Measurements from ENCODE around the gene EHD2.
A peak's percentile ranks its signal among the peaks of the same experiment; 100 is the strongest.

EHD2 gene

GRCh38 chr19:47719047-47719859 lies 6.0 kb downstream of the EHD2 start:
- Histone ChIP-seq H3K9ac (ENCODE audit: low read depth, low read length) (no peak overlapping the region), H3K79me2 (ENCODE audit: insufficient read depth, low read length) (no peaks in the 10 kb centered on the region), H3K27ac (ENCODE audit: low read length) (no peak overlapping the region), H3K27me3 (ENCODE audit: insufficient read depth, low read length, poor library complexity) (no peaks in the 10 kb centered on the region), H3K4me1 (ENCODE audit: insufficient read depth, low read length) (peaks cover 6% of the 10 kb centered on the region; the same call in 1 of the 2 replicates), H2AFZ (ENCODE audit: low read depth, low read length) (no peak overlapping the region), H3K9me3 (ENCODE audit: insufficient read depth, low read length, severe bottlenecking) (no peaks in the 10 kb centered on the region), H3K4me3 (ENCODE audit: low read depth in 1 of 2, low read length in 2 of 2) (no peak overlapping the region), H4K20me1 (ENCODE audit: insufficient read depth, low read length) (no peaks in the 10 kb centered on the region), H3K4me2 (ENCODE audit: insufficient read depth, low read length) (no peak overlapping the region), H3K36me3 (ENCODE audit: insufficient read depth, low read length) (no peaks in the 10 kb centered on the region)
- no peak for ATAC-seq (ENCODE audit: insufficient read depth, low read depth)
- TF ChIP-seq CTCF (IDR thresholded peaks at IDR 0.05; ENCODE audit: borderline replicate concordance, extremely low read depth, low read length, poor library complexity, severe bottlenecking): no peak
- no peak for TF ChIP-seq EZH2 (IDR thresholded peaks at IDR 0.05; ENCODE audit: borderline replicate concordance, low read depth, low read length, severe bottlenecking)
- DNase-seq: no peak

- TF ChIP-seq CTCF (IDR thresholded peaks at IDR 0.05; ENCODE audit: borderline replicate concordance, extremely low read depth, low read length, poor library complexity, severe bottlenecking) (no peak), EZH2 (IDR thresholded peaks at IDR 0.05; ENCODE audit: borderline replicate concordance, low read depth, low read length, severe bottlenecking) (no peak)
- Histone ChIP-seq H3K79me2 (ENCODE audit: insufficient read depth, low read length) (no peaks in the 10 kb centered on the region), H3K4me2 (ENCODE audit: insufficient read depth, low read length) (no peak overlapping the region), H3K36me3 (ENCODE audit: insufficient read depth, low read length) (no peaks in the 10 kb centered on the region), H3K4me3 (ENCODE audit: low read depth in 1 of 2, low read length in 2 of 2) (no peak overlapping the region), H2AFZ (ENCODE audit: low read depth, low read length) (no peak overlapping the region), H3K9me3 (ENCODE audit: insufficient read depth, low read length, severe bottlenecking) (no peaks in the 10 kb centered on the region), H3K4me1 (ENCODE audit: insufficient read depth, low read length) (peaks cover 6% of the 10 kb centered on the region; the same call in 1 of the 2 replicates), H3K27me3 (ENCODE audit: insufficient read depth, low read length, poor library complexity) (no peaks in the 10 kb centered on the region), H3K27ac (ENCODE audit: low read length) (no peak overlapping the region), H4K20me1 (ENCODE audit: insufficient read depth, low read length) (no peaks in the 10 kb centered on the region), H3K9ac (ENCODE audit: low read depth, low read length) (no peak overlapping the region)
- DNase-seq (no peak), ATAC-seq (ENCODE audit: insufficient read depth, low read depth) (no peak)
Measured at GRCh38 chr19:47720669-47721422, 7.6 kb downstream of the EHD2 start.

GRCh38 chr19:47723581-47723940 lies 10.3 kb downstream of the EHD2 start:
- Histone ChIP-seq H3K9ac (ENCODE audit: low read depth, low read length) (no peak overlapping the region), H3K27me3 (ENCODE audit: insufficient read depth, low read length, poor library complexity) (no peaks in the 10 kb centered on the region), H3K9me3 (ENCODE audit: insufficient read depth, low read length, severe bottlenecking) (no peaks in the 10 kb centered on the region), H3K4me3 (ENCODE audit: low read depth in 1 of 2, low read length in 2 of 2) (no peak overlapping the region), H3K4me1 (ENCODE audit: insufficient read depth, low read length) (peaks cover 6% of the 10 kb centered on the region; the same call in 1 of the 2 replicates), H4K20me1 (ENCODE audit: insufficient read depth, low read length) (no peaks in the 10 kb centered on the region), H2AFZ (ENCODE audit: low read depth, low read length) (no peak overlapping the region), H3K27ac (ENCODE audit: low read length) (no peak overlapping the region), H3K79me2 (ENCODE audit: insufficient read depth, low read length) (no peaks in the 10 kb centered on the region), H3K4me2 (ENCODE audit: insufficient read depth, low read length) (no peak overlapping the region), H3K36me3 (ENCODE audit: insufficient read depth, low read length) (no peaks in the 10 kb centered on the region)
- ATAC-seq (ENCODE audit: insufficient read depth, low read depth) (peak; percentile 64; the same call in 2 of the 3 replicates), DNase-seq (peak; percentile 51)
- no peak for TF ChIP-seq EZH2 (IDR thresholded peaks at IDR 0.05; ENCODE audit: borderline replicate concordance, low read depth, low read length, severe bottlenecking)
- TF ChIP-seq CTCF (IDR thresholded peaks at IDR 0.05; ENCODE audit: borderline replicate concordance, extremely low read depth, low read length, poor library complexity, severe bottlenecking): no peak

Measured in DND-41 (cell line).